Measurements from ENCODE around the gene NADK.

NADK gene

GRCh38 chr1:1817221-1817620, 39.0 kb upstream of the NADK start:
- no peak for DNase-seq (ENCODE audit: low read depth, low spot score)
- POLR2A ChIA-PET, result no interaction called here
- CTCF ChIA-PET, result interaction anchor here (1.5 to 1.8 kb wide), 3 partner anchors 10 to 88 kb away, joined by 3 to 5 read pairs (median 4); no protein-coding TSS in a partner anchor
- H3K4me3 ChIP-seq (ENCODE audit: low read depth, low read length), result no peak overlapping the region
- TF ChIP-seq CTCF (IDR thresholded peaks at IDR 0.05; ENCODE audit: insufficient read depth, low read length, missing control alignments), result no peak

- CTCF ChIA-PET, result no interaction called here
- POLR2A ChIA-PET, result no interaction called here
- no peak for DNase-seq (ENCODE audit: low read depth, low spot score)
- no peak for TF ChIP-seq CTCF (IDR thresholded peaks at IDR 0.05; ENCODE audit: insufficient read depth, low read length, missing control alignments)
- H3K4me3 ChIP-seq (ENCODE audit: low read depth, low read length), result no peak overlapping the region
These were observed 37.5 kb upstream of the NADK start for GRCh38 chr1:1815606-1816281.

DNA sequence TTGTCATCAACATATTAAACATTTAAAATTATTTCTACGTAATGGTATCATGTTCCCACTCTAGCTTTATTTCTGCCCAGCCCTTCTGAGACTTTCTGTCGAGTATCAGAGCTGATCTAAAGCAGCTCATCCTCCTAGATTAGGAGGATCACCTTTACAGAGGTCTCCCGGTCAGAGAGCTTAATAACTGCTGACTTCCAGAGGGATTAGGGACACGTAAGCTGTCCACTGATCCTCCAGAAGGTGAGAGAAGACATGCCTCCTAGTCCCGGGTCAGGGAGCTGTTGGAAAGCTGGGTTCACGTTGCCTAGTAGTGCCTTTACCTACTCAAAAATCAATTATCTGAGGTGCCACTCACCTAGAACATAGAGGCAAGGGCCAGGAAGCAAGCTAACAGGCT, 31.2 kb upstream of the NADK start:
- CTCF ChIA-PET, result interaction anchor here (1.1 to 2.0 kb wide), 2 partner anchors 18 to 40 kb away, joined by 4 to 5 read pairs; no protein-coding TSS in a partner anchor
- no peak for TF ChIP-seq CTCF (IDR thresholded peaks at IDR 0.05; ENCODE audit: insufficient read depth, low read length, missing control alignments)
- H3K4me3 ChIP-seq (ENCODE audit: low read depth, low read length), result no peak overlapping the region
- POLR2A ChIA-PET, result no interaction called here
- DNase-seq (ENCODE audit: low read depth, low spot score), result no peak

DNA sequence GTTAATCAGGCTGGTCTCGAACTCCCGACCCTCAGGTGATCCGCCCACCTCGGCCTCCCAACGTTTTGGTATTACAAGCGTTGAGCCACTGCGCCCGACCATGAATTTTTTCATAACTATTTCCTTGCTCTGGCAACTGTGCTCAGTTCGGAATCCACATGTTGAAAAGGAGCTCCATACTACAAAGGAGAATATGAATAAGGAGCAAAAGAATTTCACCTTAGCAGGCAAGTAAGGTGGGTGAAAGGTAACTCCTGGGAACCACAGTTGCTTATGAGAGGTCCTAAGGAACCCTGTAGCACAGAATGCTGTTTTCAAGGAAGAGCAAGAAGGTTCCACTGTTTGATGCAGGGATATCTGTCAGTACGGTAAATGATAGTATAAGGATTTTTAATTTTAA, 29.9 kb upstream of the NADK start:
- ChIA-PET POLR2A (no interaction called here), CTCF (interaction anchor here (1.0 to 2.0 kb wide), 3 partner anchors 12 to 98 kb away, joined by 4 to 7 read pairs (median 5); no protein-coding TSS in a partner anchor)

DNA sequence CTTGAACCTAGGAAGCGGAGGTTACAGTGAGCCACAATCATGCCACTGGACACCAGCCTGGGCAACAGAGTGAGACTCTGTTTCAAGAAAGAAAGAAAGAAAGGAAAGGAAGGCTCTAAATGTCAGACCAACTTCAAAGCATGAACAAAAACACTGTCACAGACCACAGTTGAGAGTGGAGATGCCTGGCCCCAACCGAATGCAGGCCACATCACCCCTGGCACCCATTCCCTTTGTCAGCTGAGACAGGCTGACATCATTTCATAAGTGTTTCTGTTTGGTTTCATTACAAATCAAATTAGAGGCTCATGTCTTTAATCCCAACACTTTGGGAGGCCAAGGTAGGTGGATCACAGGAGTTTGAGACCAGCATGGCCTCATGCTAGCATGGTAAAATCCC, 28.6 kb upstream of the NADK start:
- no peak for DNase-seq (ENCODE audit: low read depth, low spot score)
- H3K4me3 ChIP-seq (ENCODE audit: low read depth, low read length), result no peak overlapping the region
- ChIA-PET POLR2A (interaction anchor here (0.6 kb wide), 1 partner anchor 90 kb away, joined by 3 read pairs; no protein-coding TSS in a partner anchor), CTCF (interaction anchor here (1.7 to 1.8 kb wide), 2 partner anchors 11 to 99 kb away, joined by 4 to 7 read pairs; no protein-coding TSS in a partner anchor)
- TF ChIP-seq CTCF (IDR thresholded peaks at IDR 0.05; ENCODE audit: insufficient read depth, low read length, missing control alignments), result no peak

More for the DNA sequence above, 29.9 kb upstream of the NADK start:
- no peak for TF ChIP-seq CTCF (IDR thresholded peaks at IDR 0.05; ENCODE audit: insufficient read depth, low read length, missing control alignments)
- no peak for DNase-seq (ENCODE audit: low read depth, low spot score)
- H3K4me3 ChIP-seq (ENCODE audit: low read depth, low read length), result no peak overlapping the region

GRCh38 chr1:1804301-1804700, 26.0 kb upstream of the NADK start:
- no peak for DNase-seq (ENCODE audit: low read depth, low spot score)
- ChIA-PET CTCF (interaction anchor here (4.0 kb wide), 1 partner anchor 102 kb away, joined by 15 read pairs; no protein-coding TSS in a partner anchor), POLR2A (no interaction called here)
- H3K4me3 ChIP-seq (ENCODE audit: low read depth, low read length), result no peak overlapping the region
- TF ChIP-seq CTCF (IDR thresholded peaks at IDR 0.05; ENCODE audit: insufficient read depth, low read length, missing control alignments), result no peak
